NCI-H345 treated with DMSO at 0.1 percent for 48 hours (cell line): Measurements from ENCODE around the gene SPDYE17.
A peak's percentile ranks its signal among the peaks of the same experiment; 100 is the strongest.
"Not testable (repeated sequence)": the region's sequence is repeated elsewhere in the genome, so short reads cannot be mapped to it uniquely, and the experiment has no call there.

Experiments used
- DNase-seq: peaks from one replicate; lab custom pipeline; 2025; ENCODE audit not compliant: unreplicated experiment; lab: John Stamatoyannopoulos, UW

SPDYE17 gene

GRCh38 chr7:76999474-77000107 lies 32.6 kb downstream of the SPDYE17 start:
- not testable (repeated sequence) for DNase-seq

GRCh38 chr7:76998764-76999450 lies 33.3 kb downstream of the SPDYE17 start:
- peak; percentile 31 for DNase-seq

GRCh38 chr7:76998285-76998589 lies 33.9 kb downstream of the SPDYE17 start:
- DNase-seq, result no peak

- no peak for DNase-seq
These were observed 34.5 kb downstream of the SPDYE17 start for GRCh38 chr7:76997381-76998284.

- not testable (repeated sequence) for DNase-seq
These were observed 35.2 kb downstream of the SPDYE17 start for GRCh38 chr7:76996932-76997331.

- not testable (repeated sequence) for DNase-seq
These were observed 37.9 kb downstream of the SPDYE17 start for GRCh38 chr7:76994286-76994685.

GRCh38 chr7:76993831-76994230 lies 38.3 kb downstream of the SPDYE17 start:
- not testable (repeated sequence) for DNase-seq

- DNase-seq, result not testable (repeated sequence)
These were observed 39.3 kb downstream of the SPDYE17 start for GRCh38 chr7:76992871-76993270.

- not testable (repeated sequence) for DNase-seq
These were observed 40.0 kb downstream of the SPDYE17 start for GRCh38 chr7:76992204-76992603.

GRCh38 chr7:76990202-76990601 lies 42.0 kb downstream of the SPDYE17 start:
- DNase-seq, result not testable (repeated sequence)

- DNase-seq, result not testable (repeated sequence)
These were observed 46.0 kb downstream of the SPDYE17 start for GRCh38 chr7:76985924-76986717.

GRCh38 chr7:76984784-76985136 lies 47.4 kb downstream of the SPDYE17 start:
- DNase-seq, result not testable (repeated sequence)

- not testable (repeated sequence) for DNase-seq
These were observed 48.0 kb downstream of the SPDYE17 start for GRCh38 chr7:76983937-76984783.

- DNase-seq, result not testable (repeated sequence)
These were observed 48.8 kb downstream of the SPDYE17 start for GRCh38 chr7:76983333-76983732.

- not testable (repeated sequence) for DNase-seq
These were observed 49.7 kb downstream of the SPDYE17 start for GRCh38 chr7:76982501-76982900.

- DNase-seq, result not testable (repeated sequence)
These were observed 50.8 kb downstream of the SPDYE17 start for GRCh38 chr7:76981187-76981970.

- not testable (repeated sequence) for DNase-seq
These were observed 51.6 kb downstream of the SPDYE17 start for GRCh38 chr7:76980576-76980975.

GRCh38 chr7:76977761-76978367 lies 54.3 kb downstream of the SPDYE17 start:
- DNase-seq, result not testable (repeated sequence)
